HUES48 (cell line): ENCODE data around the gene MSMP.

Experiments
- H3K27ac ChIP-seq: one replicate; pipeline ENCODE4 v1.7.0; 2013; ENCODE audit warnings: low read depth, low read length, inconsistent platforms
- H3K27me3 ChIP-seq: 2 replicates; pipeline ENCODE4 v1.6.1; 2013; ENCODE audit warnings: mild to moderate bottlenecking, low read length; ENCODE audit not compliant: control insufficient read depth, insufficient read depth
- H3K36me3 ChIP-seq: 2 replicates; pipeline ENCODE4 v1.6.1; 2013; ENCODE audit warnings: low read length; ENCODE audit not compliant: control insufficient read depth, insufficient read depth
- H3K4me1 ChIP-seq: 2 replicates; pipeline ENCODE4 v1.6.1; 2013; ENCODE audit warnings: mild to moderate bottlenecking, low read length; ENCODE audit not compliant: control insufficient read depth, insufficient read depth
- H3K4me3 ChIP-seq: 2 replicates; pipeline ENCODE4 v1.5.1; 2013; ENCODE audit warnings: mild to moderate bottlenecking, low read depth, low read length
- H3K9ac ChIP-seq: 2 replicates; pipeline ENCODE4 v1.6.1; 2013; ENCODE audit warnings: mild to moderate bottlenecking, low read depth, low read length, moderate library complexity
- H3K9me3 ChIP-seq: 2 replicates; pipeline ENCODE4 v1.6.1; 2013; ENCODE audit warnings: low read length; ENCODE audit not compliant: control insufficient read depth, insufficient read depth

The MSMP gene

GRCh38 chr9:35731415-35732184, 22.5 kb downstream of the MSMP start:
- Histone ChIP-seq H3K27me3 (no peaks in the 10 kb centered on the region), H3K9me3 (no peaks in the 10 kb centered on the region), H3K9ac (peak overlapping the region; percentile 70), H3K36me3 (peaks cover 26% of the 10 kb centered on the region), H3K4me3 (peak overlapping the region; percentile 89), H3K4me1 (peaks cover 52% of the 10 kb centered on the region), H3K27ac (peak overlapping the region; percentile 93)

GRCh38 chr9:35730486-35730854, 23.6 kb downstream of the MSMP start:
- H3K4me1 ChIP-seq, result peaks cover 53% of the 10 kb centered on the region
- H3K9me3 ChIP-seq, result no peaks in the 10 kb centered on the region
- no peak overlapping the region for H3K9ac ChIP-seq
- H3K27me3 ChIP-seq, result no peaks in the 10 kb centered on the region
- peak overlapping the region; percentile 89 for H3K4me3 ChIP-seq
- H3K36me3 ChIP-seq, result peaks cover 16% of the 10 kb centered on the region
- no peak overlapping the region for H3K27ac ChIP-seq

- Histone ChIP-seq H3K27ac (peak overlapping the region; percentile 48), H3K27me3 (no peaks in the 10 kb centered on the region), H3K36me3 (peaks cover 16% of the 10 kb centered on the region), H3K4me1 (peaks cover 53% of the 10 kb centered on the region), H3K9ac (no peak overlapping the region), H3K9me3 (no peaks in the 10 kb centered on the region), H3K4me3 (peak overlapping the region; percentile 89)
Measured at GRCh38 chr9:35729700-35730485, 24.2 kb downstream of the MSMP start.

GRCh38 chr9:35729101-35729500, 25.0 kb downstream of the MSMP start:
- Histone ChIP-seq H3K4me3 (peak overlapping the region; percentile 22; the same call in 1 of the 2 replicates), H3K9ac (no peak overlapping the region)

GRCh38 chr9:35728041-35728971, 25.8 kb downstream of the MSMP start:
- Histone ChIP-seq H3K9ac (peak overlapping the region; percentile 50), H3K4me1 (peaks cover 48% of the 10 kb centered on the region)

More at GRCh38 chr9:35729101-35729500, 25.0 kb downstream of the MSMP start:
- Histone ChIP-seq H3K27me3 (no peaks in the 10 kb centered on the region), H3K9me3 (no peaks in the 10 kb centered on the region), H3K4me1 (peaks cover 53% of the 10 kb centered on the region), H3K27ac (peak overlapping the region; percentile 48), H3K36me3 (peaks cover 16% of the 10 kb centered on the region)

GRCh38 chr9:35727676-35728040, 26.4 kb downstream of the MSMP start:
- peaks cover 29% of the 10 kb centered on the region for H3K36me3 ChIP-seq
- H3K9ac ChIP-seq, result peak overlapping the region; percentile 50
- H3K27me3 ChIP-seq, result no peaks in the 10 kb centered on the region
- peak overlapping the region; percentile 93 for H3K27ac ChIP-seq
- H3K4me3 ChIP-seq, result peak overlapping the region; percentile 51
- no peaks in the 10 kb centered on the region for H3K9me3 ChIP-seq
- peaks cover 48% of the 10 kb centered on the region for H3K4me1 ChIP-seq

More at GRCh38 chr9:35728041-35728971, 25.8 kb downstream of the MSMP start:
- Histone ChIP-seq H3K4me3 (peak overlapping the region; percentile 51), H3K36me3 (peaks cover 24% of the 10 kb centered on the region), H3K27me3 (no peaks in the 10 kb centered on the region), H3K27ac (peak overlapping the region; percentile 93), H3K9me3 (no peaks in the 10 kb centered on the region)

- Histone ChIP-seq H3K36me3 (peaks cover 36% of the 10 kb centered on the region), H3K27ac (no peak overlapping the region), H3K4me1 (peaks cover 48% of the 10 kb centered on the region), H3K27me3 (no peaks in the 10 kb centered on the region), H3K4me3 (peak overlapping the region; percentile 51; the same call in 1 of the 2 replicates), H3K9me3 (no peaks in the 10 kb centered on the region), H3K9ac (no peak overlapping the region)
Measured at GRCh38 chr9:35726931-35727330, 27.1 kb downstream of the MSMP start.

- Histone ChIP-seq H3K27ac (no peak overlapping the region), H3K4me1 (peaks cover 37% of the 10 kb centered on the region), H3K4me3 (no peak overlapping the region), H3K27me3 (no peaks in the 10 kb centered on the region), H3K9me3 (no peaks in the 10 kb centered on the region), H3K36me3 (peaks cover 52% of the 10 kb centered on the region), H3K9ac (no peak overlapping the region)
Measured at GRCh38 chr9:35725362-35725761, 28.7 kb downstream of the MSMP start.

GRCh38 chr9:35723908-35724307, 30.2 kb downstream of the MSMP start:
- Histone ChIP-seq H3K4me1 (peaks cover 23% of the 10 kb centered on the region), H3K9me3 (no peaks in the 10 kb centered on the region), H3K9ac (no peak overlapping the region), H3K36me3 (peaks cover 66% of the 10 kb centered on the region), H3K27me3 (no peaks in the 10 kb centered on the region), H3K27ac (no peak overlapping the region), H3K4me3 (no peak overlapping the region)

GRCh38 chr9:35723426-35723825, 30.6 kb downstream of the MSMP start:
- Histone ChIP-seq H3K4me3 (no peak overlapping the region), H3K36me3 (peaks cover 71% of the 10 kb centered on the region), H3K9me3 (no peaks in the 10 kb centered on the region), H3K4me1 (peaks cover 18% of the 10 kb centered on the region), H3K27ac (no peak overlapping the region), H3K27me3 (no peaks in the 10 kb centered on the region), H3K9ac (no peak overlapping the region)
